Measurements from ENCODE around the gene DNMT3A.

The DNMT3A gene

GRCh38 chr2:25328152-25329085 is 13.3 kb downstream of the DNMT3A start:
- DNase-seq: no peak

- no peak for DNase-seq
These were observed 15.3 kb downstream of the DNMT3A start for GRCh38 chr2:25326326-25327013.

- DNase-seq: peak in 43 of 56 donors; percentile 39 to 91 (median 62)
These were observed 16.7 kb downstream of the DNMT3A start for GRCh38 chr2:25324905-25325592.

GRCh38 chr2:25324251-25324650 is 17.5 kb downstream of the DNMT3A start:
- DNase-seq: no peak

GRCh38 chr2:25323610-25324189 is 18.0 kb downstream of the DNMT3A start:
- DNase-seq: no peak

- peak in 1 of 56 donors; percentile 49 for DNase-seq
These were observed 18.6 kb downstream of the DNMT3A start for GRCh38 chr2:25323042-25323514.

GRCh38 chr2:25322312-25322711 is 19.4 kb downstream of the DNMT3A start:
- DNase-seq: peak in 8 of 56 donors; percentile 32 to 63 (median 38)

GRCh38 chr2:25320077-25320476 is 21.6 kb downstream of the DNMT3A start:
- DNase-seq: no peak

GRCh38 chr2:25316101-25316500 is 25.6 kb downstream of the DNMT3A start:
- peak in 7 of 56 donors; percentile 14 to 37 (median 24) for DNase-seq

- DNase-seq: no peak
These were observed 26.4 kb downstream of the DNMT3A start for GRCh38 chr2:25315316-25315680.

GRCh38 chr2:25314514-25315315 is 27.0 kb downstream of the DNMT3A start:
- peak in 48 of 56 donors; percentile 16 to 85 (median 58) for DNase-seq

GRCh38 chr2:25313711-25314513 is 27.8 kb downstream of the DNMT3A start:
- no peak for DNase-seq

GRCh38 chr2:25312958-25313710 is 28.6 kb downstream of the DNMT3A start:
- no peak for DNase-seq

GRCh38 chr2:25311865-25312575 is 29.7 kb downstream of the DNMT3A start:
- DNase-seq: no peak

GRCh38 chr2:25310965-25311864 is 30.5 kb downstream of the DNMT3A start:
- peak in 13 of 56 donors; percentile 27 to 50 (median 32) for DNase-seq

GRCh38 chr2:25310709-25310964 is 31.1 kb downstream of the DNMT3A start:
- DNase-seq: no peak

GRCh38 chr2:25309402-25309801 is 32.3 kb downstream of the DNMT3A start:
- DNase-seq: peak in 33 of 56 donors; percentile 22 to 80 (median 44)

Data from nucleus accumbens (tissue), 56 donors.